ENCODE measurements around the gene TRERF1.

- TF ChIP-seq EZH2 (IDR thresholded peaks at IDR 0.05; ENCODE audit: low read depth, unreplicated experiment) (no peak), CTCF (conservative IDR thresholded peaks at IDR 0.05; ENCODE audit: low read depth in 2 of 2) (no peak), JUNB (IDR thresholded peaks at IDR 0.05; ENCODE audit: unreplicated experiment) (no peak), ZNF114 (CRISPR knock-in tag; IDR thresholded peaks at IDR 0.05) (no peak), REST (IDR thresholded peaks at IDR 0.05; ENCODE audit: unreplicated experiment) (no peak)
These were observed 47.2 kb downstream of the TRERF1 start for GRCh38 chr6:42404484-42404883.

Data from GM23338 (cell line).